Measurements from ENCODE around the gene FHOD3.

The FHOD3 gene

DNA sequence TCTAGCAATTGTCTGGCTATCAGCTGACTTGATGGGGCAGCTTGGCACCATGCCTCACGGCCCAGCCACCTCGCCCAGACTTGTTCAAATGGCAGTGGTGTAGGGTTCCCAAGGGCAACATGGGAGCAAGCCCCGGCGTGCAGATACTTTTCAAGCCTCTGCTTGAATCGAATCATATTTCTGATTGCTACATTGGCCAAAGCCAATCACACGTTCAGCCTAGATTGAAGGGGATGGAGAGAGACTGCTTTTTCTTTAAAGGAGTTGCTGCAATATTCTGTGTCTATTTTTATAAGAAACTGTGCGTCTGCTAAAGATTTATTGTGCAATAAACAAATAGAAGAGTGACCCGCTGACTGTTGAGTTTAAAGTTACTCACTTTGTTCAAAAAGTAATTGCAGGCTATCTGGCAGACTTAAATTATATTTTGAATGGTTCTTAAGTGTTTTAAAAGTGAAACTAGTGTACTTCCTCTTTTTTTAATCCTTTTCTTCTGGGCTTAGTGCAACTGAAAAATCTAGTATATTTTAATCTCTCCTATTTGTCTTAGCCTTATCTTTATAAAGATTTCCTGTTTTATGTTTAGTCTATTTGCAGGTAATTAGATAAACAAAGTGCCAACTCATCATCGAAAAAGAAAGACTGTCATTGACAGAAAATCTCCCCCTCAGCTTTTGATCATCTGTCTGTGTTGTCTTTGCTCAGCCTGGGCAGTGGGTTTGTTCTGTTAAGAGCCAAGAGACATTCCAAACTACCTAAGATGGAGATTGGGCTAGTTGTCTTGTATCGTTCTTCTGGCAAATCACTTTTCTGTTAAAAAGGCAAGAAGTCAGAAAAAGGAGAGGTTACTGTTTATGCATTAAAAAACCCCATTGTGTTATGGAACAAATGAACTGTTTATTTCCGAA, 375.2 kb downstream of the FHOD3 start:
- peak overlapping the region; percentile 44 for H3K4me3 ChIP-seq
- no peak for DNase-seq (ENCODE audit: low spot score)
- H3K27ac ChIP-seq: peak overlapping the region; percentile 3 to 77

GRCh38 chr18:36673452-36673851, 375.9 kb downstream of the FHOD3 start:
- peak overlapping the region; percentile 3 to 77 for H3K27ac ChIP-seq
- DNase-seq (ENCODE audit: low spot score): no peak
- H3K4me3 ChIP-seq: peak overlapping the region; percentile 44
- TF ChIP-seq CTCF (IDR thresholded peaks at IDR 0.05): no peak

More for the DNA sequence above, 375.2 kb downstream of the FHOD3 start:
- no peak for TF ChIP-seq CTCF (IDR thresholded peaks at IDR 0.05)

DNA sequence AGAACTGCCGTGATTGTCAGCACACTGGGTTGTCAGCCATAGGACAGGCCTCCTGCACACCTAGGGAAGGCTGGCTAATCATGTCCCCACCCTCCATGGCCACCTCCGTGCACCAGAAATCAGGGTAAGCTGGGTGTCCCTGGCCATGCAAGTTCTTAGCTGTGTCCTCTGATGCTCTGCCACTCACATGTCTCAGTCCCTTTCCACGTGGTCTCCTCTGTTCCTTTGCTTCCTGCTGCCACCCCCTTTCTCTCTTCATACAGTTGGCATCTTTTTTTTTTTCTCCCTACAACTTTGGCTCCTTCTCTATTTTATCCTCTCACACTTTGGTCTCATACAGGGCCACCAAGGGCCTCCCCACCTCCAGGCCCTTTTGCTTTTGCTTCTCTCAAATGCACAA, 377.6 kb downstream of the FHOD3 start:
- TF ChIP-seq CTCF (IDR thresholded peaks at IDR 0.05): no peak
- H3K4me3 ChIP-seq: no peak overlapping the region
- H3K27ac ChIP-seq: no peak overlapping the region
- no peak for DNase-seq (ENCODE audit: low spot score)

GRCh38 chr18:36675542-36675941, 378.0 kb downstream of the FHOD3 start:
- no peak overlapping the region for H3K4me3 ChIP-seq
- no peak overlapping the region for H3K27ac ChIP-seq
- no peak for TF ChIP-seq CTCF (IDR thresholded peaks at IDR 0.05)
- no peak for DNase-seq (ENCODE audit: low spot score)

- no peak for DNase-seq (ENCODE audit: low spot score)
- no peak for TF ChIP-seq CTCF (IDR thresholded peaks at IDR 0.05)
- no peak overlapping the region for H3K27ac ChIP-seq
- H3K4me3 ChIP-seq: no peak overlapping the region
These were observed 379.1 kb downstream of the FHOD3 start for GRCh38 chr18:36676629-36677028.

- no peak for DNase-seq (ENCODE audit: low spot score)
- Histone ChIP-seq H3K27ac (no peak overlapping the region), H3K4me3 (no peak overlapping the region)
- no peak for TF ChIP-seq CTCF (IDR thresholded peaks at IDR 0.05)
These were observed 382.5 kb downstream of the FHOD3 start for GRCh38 chr18:36680042-36680441.

GRCh38 chr18:36685580-36685979, 388.1 kb downstream of the FHOD3 start:
- Histone ChIP-seq H3K27ac (no peak overlapping the region), H3K4me3 (no peak overlapping the region)
- DNase-seq (ENCODE audit: low spot score): no peak
- no peak for TF ChIP-seq CTCF (IDR thresholded peaks at IDR 0.05)

Data from coronary artery (tissue), 2 donors.